A673 (cell line): Measurements from ENCODE around the gene EXD3.

ENCODE experiments used
- EZH2 ChIP-seq: fragments of 200-600 bp; sonication (generic); IDR thresholded peaks from 2 replicates; pipeline ENCODE4 v1.6.1; 2017; ENCODE audit warnings: borderline replicate concordance, low read depth, mild to moderate bottlenecking, mixed read lengths, antibody characterized with exemption, low read length; ENCODE audit not compliant: poor library complexity, severe bottlenecking
- TF ChIP-seq, protein P1 (sequence below): fragments of 300-800, 200-600 bp; sonication (generic); conservative IDR thresholded peaks from 2 replicates; pipeline ENCODE4 v1.5.1; 2017; ENCODE audit warnings: low read depth, mild to moderate bottlenecking, antibody characterized with exemption, low read length, moderate library complexity, mixed read lengths

DNA sequence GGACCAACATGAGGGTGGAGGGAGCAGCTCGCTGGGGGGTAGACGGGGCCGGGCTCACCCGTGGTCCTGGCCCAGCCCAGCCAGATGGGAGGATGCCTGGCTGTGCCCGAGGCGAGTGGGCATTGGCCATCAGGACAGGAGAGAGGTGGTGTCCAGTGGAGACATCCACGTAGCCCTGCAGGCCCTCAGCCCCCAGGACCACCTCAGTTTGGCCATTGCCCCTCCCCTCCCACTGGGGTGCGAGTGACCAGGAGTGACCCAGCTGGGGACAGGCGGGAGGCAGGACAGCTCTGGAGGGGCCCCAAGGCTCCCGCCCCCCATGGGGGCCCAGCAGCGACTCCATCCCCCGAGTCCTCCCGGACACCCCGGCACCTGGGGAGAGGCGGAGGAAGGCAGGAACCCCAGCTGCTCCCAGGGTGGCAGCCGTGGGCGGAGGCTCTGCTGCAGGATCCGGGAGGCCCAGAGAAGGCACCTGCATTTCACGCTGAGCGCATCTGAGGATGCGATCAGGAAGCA lies 8.5 kb upstream of the EXD3 start:
- no peak for TF ChIP-seq EZH2
- TF ChIP-seq, protein P1, sequence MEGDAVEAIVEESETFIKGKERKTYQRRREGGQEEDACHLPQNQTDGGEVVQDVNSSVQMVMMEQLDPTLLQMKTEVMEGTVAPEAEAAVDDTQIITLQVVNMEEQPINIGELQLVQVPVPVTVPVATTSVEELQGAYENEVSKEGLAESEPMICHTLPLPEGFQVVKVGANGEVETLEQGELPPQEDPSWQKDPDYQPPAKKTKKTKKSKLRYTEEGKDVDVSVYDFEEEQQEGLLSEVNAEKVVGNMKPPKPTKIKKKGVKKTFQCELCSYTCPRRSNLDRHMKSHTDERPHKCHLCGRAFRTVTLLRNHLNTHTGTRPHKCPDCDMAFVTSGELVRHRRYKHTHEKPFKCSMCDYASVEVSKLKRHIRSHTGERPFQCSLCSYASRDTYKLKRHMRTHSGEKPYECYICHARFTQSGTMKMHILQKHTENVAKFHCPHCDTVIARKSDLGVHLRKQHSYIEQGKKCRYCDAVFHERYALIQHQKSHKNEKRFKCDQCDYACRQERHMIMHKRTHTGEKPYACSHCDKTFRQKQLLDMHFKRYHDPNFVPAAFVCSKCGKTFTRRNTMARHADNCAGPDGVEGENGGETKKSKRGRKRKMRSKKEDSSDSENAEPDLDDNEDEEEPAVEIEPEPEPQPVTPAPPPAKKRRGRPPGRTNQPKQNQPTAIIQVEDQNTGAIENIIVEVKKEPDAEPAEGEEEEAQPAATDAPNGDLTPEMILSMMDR: no peak
